Heart left ventricle (tissue), 16 donors: ENCODE measurements around the gene CTSF. TPM values are rescaled to one million over a fixed set of nuclear protein-coding genes. Genes with fewer than 3 reads are reported as not detected.

Source experiments
- ATAC-seq, 4 donors: fragments of 200-7000 bp; cut with Tn5 transposase; one replicate each; pipeline ENCODE4 v1.9.1; 2020 to 2022; ENCODE audit warnings: moderate library complexity in 4 of 4, mild to moderate bottlenecking in 3 of 4, moderate number of reproducible peaks in 1 of 4
- DNase-seq, 5 donors: peaks; one replicate each; pipeline ENCODE4 v3.0.0-alpha.2; 2020
- H3K27ac ChIP-seq, 12 donors: fragments of 200-600 bp; sonication (generic) in 4 of 12; one replicate each; pipeline versions ENCODE4 v1.5.0 to v1.8.0; 2016 to 2022; ENCODE audit warnings: mild to moderate bottlenecking in 2 of 12
- H3K27me3 ChIP-seq, 9 donors: fragments of 200-600 bp; sonication (generic) in 2 of 9; one replicate each; pipeline versions ENCODE4 v1.5.1 to v1.8.0; 2016 to 2022; ENCODE audit warnings: mild to moderate bottlenecking in 3 of 9
- H3K36me3 ChIP-seq, 9 donors: fragments of 200-600 bp; sonication (generic) in 2 of 9; one replicate each; pipeline versions ENCODE4 v1.5.0 to v1.8.0; 2018 to 2022; ENCODE audit warnings: mild to moderate bottlenecking in 2 of 9
- H3K4me1 ChIP-seq, 12 donors: fragments of 200-600 bp; sonication (generic) in 4 of 12; one replicate each; pipeline versions ENCODE4 v1.5.0 to v1.8.0; 2016 to 2022; ENCODE audit warnings: mild to moderate bottlenecking in 3 of 12
- H3K4me3 ChIP-seq, 12 donors: fragments of 200-600 bp; sonication (generic) in 4 of 12; one replicate each; pipeline versions ENCODE4 v1.5.0 to v1.8.0; 2017 to 2022; ENCODE audit warnings: mild to moderate bottlenecking in 9 of 12, moderate library complexity in 4 of 12
- H3K9me3 ChIP-seq, 12 donors: fragments of 200-600 bp; sonication (generic) in 4 of 12; one replicate each; pipeline versions ENCODE4 v1.5.0 to v1.8.0; 2016 to 2022; ENCODE audit warnings: mild to moderate bottlenecking in 1 of 12
- CTCF ChIP-seq, 12 donors: fragments of 200-600 bp; sonication (generic) in 4 of 12; IDR thresholded peaks; one replicate each; pipeline versions ENCODE4 v1.5.0 to v1.8.0; 2018 to 2022; ENCODE audit warnings: antibody characterized with exemption in 12 of 12, mild to moderate bottlenecking in 5 of 12
- POLR2A ChIP-seq, 2 donors: fragments of 450-650 bp; IDR thresholded peaks; one replicate each; pipeline ENCODE4 v1.6.1; 2017; ENCODE audit warnings: antibody characterized with exemption in 2 of 2, mild to moderate bottlenecking in 2 of 2, moderate library complexity in 2 of 2
- WGBS, 4 donors: extraction: QIAGEN DNeasy Blood & Tissue Kit in 2 of 4; methylation state at CpG; one replicate each; pipeline versions ENCODE4 v1.1.5 to v1.1.7; 2013 to 2018; 5-methylcytosine and 5-hydroxymethylcytosine counted together
- intact Hi-C, 10 donors: fragments of 100-400 bp; cut with DNase I; formaldehyde crosslinking; loops; one replicate each; pipeline versions ENCODE4 v1.11.1 to v1.14.2; 2022
- polyA plus RNA-seq, 2 donors: library from polyadenylated mRNA; stranded (reverse); fragments of 200-250 nt; gene quantifications; one replicate each; pipeline ENCODE4 v1.2.3, GENCODE V29; 2013
- total RNA-seq, 9 donors: library from RNA; depleted of rRNA in 2 of 9; stranded (reverse); fragments of >200 nt in 2 of 9; fragmentation: NEBNext Ultra II Directional in 3 of 9; extraction: Animal tissue kit (Norgen Biotek cat#: 25700) in 3 of 9; gene quantifications; one replicate each; pipeline versions ENCODE4 v1.1.0 to v1.2.4, GENCODE V29; 2016 to 2023
- donor health status: ischemic (EF 13 %, LVEDD 7.1; RV severe dilation, severe dysfunction).
- donor health status: healthy with polysubstance abuse.
- donor health status: DM: no; HTN: yes; CAD: no.
- donor health status: DM: no; HTN: no; CAD: no.
- donor health status: ischemic (EF 25% LVEDD 6.9; RV normal size, moderate dysfunction).
- donor health status: ischemic (EF 25% LVEDD 5.7; RV mildly dilated, moderate dysfunction).
- donor health status: healthy.
- donor health status: DM: yes; HTN: yes; CAD: no.
- donor health status: ischemic (EF 35%, LVEDD 5.7; RV mildly dilated, moderate dysfunction).
- donor health status: nonischemic (EF 11% LVEDD 7.7; RV severe dilation, severe dysfunction).
- donor health status: DM: yes; HTN: yes; CAD: no.
- donor health status: PGD.
- donor health status: ischemic (EF 29% LVEDD 5.4; RV normal size, mild dysfunction).
- donor health status: nonischemic (EF 23%, LVEDD 6.1; RV moderate dilation, normal function).

The CTSF gene
- total and polyA plus RNA-seq, 11 donors = 17.7 to 76.4 (median 50.7) TPM

DNA sequence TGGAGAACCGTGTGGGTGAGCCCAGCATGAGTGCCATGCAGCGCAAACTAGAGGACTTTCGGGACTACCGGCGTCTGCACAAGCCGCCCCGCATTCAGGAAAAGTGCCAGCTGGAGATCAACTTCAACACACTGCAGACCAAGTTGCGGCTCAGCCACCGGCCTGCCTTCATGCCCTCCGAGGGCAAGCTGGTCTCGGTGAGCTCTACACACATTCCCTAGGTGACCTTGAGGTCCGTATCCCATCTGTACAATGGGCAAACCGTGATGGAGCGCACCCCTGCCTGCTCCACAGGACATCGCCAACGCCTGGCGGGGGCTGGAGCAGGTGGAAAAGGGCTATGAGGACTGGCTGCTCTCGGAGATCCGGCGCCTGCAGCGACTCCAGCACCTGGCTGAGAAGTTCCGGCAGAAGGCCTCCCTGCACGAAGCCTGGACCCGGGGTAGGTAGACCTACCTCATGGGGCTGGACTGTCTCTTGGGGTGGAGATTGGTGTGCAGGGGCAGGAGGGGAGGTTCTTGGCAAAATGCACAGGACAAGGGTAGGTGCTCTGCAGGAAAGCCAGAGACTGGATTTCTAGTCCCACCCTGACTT is 10.6 kb downstream of the CTSF start:
- Histone ChIP-seq H3K27ac (no peak overlapping the region), H3K4me1 (peaks cover 0 to 8% (median 6%) of the 10 kb centered on the region in 12 donors), H3K27me3 (peaks cover 0 to 19% (median 3%) of the 10 kb centered on the region in 9 donors), H3K36me3 (no peaks in the 10 kb centered on the region), H3K4me3 (no peak overlapping the region), H3K9me3 (no peaks in the 10 kb centered on the region)
- no peak for DNase-seq
- ATAC-seq = no peak
- 91 to 96% (median 94%) methylated on average over 19 to 24 of the region's 24 CpGs for WGBS, 4 donors
- no peak for TF ChIP-seq POLR2A (IDR thresholded peaks at IDR 0.05)
- no peak for TF ChIP-seq CTCF (IDR thresholded peaks at IDR 0.05)
- intact Hi-C loops = no loop called here

DNA sequence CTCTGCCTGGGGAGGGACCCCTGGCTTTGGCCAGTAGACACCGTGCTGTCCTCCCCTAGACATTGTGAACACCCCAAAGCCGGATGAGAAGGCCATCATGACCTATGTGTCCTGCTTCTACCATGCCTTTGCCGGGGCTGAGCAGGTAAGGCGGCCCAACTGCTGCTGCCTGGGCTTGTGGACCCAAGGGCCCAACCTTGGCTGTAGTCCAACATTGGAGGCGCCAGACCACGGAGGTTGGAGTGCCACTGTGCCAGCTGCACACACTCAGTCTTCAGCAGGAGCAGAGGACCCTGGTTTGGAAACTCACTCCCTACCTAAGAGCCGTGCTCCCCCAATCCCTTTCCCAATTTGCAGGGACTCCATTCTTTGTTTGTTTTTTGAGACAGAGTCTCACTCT is 12.3 kb downstream of the CTSF start:
- H3K36me3 ChIP-seq = no peaks in the 10 kb centered on the region
- no peak for DNase-seq
- peaks cover 0 to 19% (median 3%) of the 10 kb centered on the region in 9 donors for H3K27me3 ChIP-seq
- H3K4me1 ChIP-seq = peaks cover 0 to 8% (median 6%) of the 10 kb centered on the region in 12 donors
- WGBS, 4 donors = 73 to 98% (median 81%) methylated on average over 4 to 7 of the region's 7 CpGs
- TF ChIP-seq POLR2A (IDR thresholded peaks at IDR 0.05) (no peak), CTCF (IDR thresholded peaks at IDR 0.05) (no peak)
- no peaks in the 10 kb centered on the region for H3K9me3 ChIP-seq
- intact Hi-C loops = no loop called here
- no peak overlapping the region for H3K4me3 ChIP-seq
- no peak overlapping the region for H3K27ac ChIP-seq
- no peak for ATAC-seq

DNA sequence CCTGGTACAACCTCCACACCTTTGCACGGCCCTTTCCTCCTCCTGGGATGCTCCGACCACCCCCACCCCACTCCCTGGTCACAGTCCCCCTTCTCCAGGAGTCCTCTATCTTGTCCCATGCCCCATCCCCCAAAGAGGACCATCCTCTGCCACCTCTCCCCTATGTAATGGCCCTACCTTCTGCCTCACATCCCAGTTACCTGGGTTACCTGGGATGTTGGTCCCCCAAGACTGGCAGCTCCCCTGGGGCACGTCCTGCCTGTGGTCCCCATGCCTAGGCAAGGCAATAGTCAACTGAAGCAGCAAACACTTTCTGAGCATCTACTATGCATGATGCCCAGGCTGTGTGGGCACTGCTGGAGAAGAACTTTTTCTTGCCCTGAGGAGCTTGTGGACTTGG is 13.0 kb downstream of the CTSF start:
- H3K36me3 ChIP-seq = no peaks in the 10 kb centered on the region
- no peak for DNase-seq
- 56 to 81% (median 71%) methylated on average over 3 of the region's 3 CpGs for WGBS, 4 donors
- ATAC-seq = no peak
- no peaks in the 10 kb centered on the region for H3K9me3 ChIP-seq
- H3K27me3 ChIP-seq = peaks cover 0 to 19% (median 3%) of the 10 kb centered on the region in 9 donors
- no peak overlapping the region for H3K27ac ChIP-seq
- intact Hi-C loops = no loop called here
- TF ChIP-seq POLR2A (IDR thresholded peaks at IDR 0.05) = no peak
- no peak for TF ChIP-seq CTCF (IDR thresholded peaks at IDR 0.05)
- H3K4me1 ChIP-seq = peaks cover 0 to 8% (median 6%) of the 10 kb centered on the region in 12 donors
- H3K4me3 ChIP-seq = no peak overlapping the region

DNA sequence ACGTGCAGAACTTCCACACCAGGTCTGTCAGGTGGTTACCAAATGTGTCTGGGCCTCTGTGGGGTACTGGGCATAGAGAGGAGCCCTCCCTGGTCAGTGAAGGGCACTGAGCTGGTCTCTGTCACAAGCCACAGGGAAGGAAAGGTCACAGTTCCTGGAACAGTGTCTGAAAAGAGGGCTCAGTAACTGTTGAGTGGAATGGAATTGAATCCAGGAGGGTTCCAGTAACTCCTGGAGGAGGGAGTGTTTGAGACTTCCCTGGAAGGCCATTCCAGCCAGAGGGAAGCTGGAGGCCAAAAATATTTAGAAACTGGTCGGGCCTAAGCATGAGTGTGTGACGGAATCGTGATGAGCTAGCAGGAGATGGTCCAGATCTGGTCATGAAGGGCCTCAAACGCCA is 13.8 kb downstream of the CTSF start:
- TF ChIP-seq CTCF (IDR thresholded peaks at IDR 0.05) (no peak), POLR2A (IDR thresholded peaks at IDR 0.05) (no peak)
- intact Hi-C loops = no loop called here

More for the DNA sequence above, 13.8 kb downstream of the CTSF start:
- Histone ChIP-seq H3K27ac (no peak overlapping the region), H3K4me3 (no peak overlapping the region), H3K9me3 (no peaks in the 10 kb centered on the region), H3K27me3 (peaks cover 0 to 19% (median 3%) of the 10 kb centered on the region in 9 donors), H3K4me1 (peaks cover 0 to 8% (median 6%) of the 10 kb centered on the region in 12 donors), H3K36me3 (no peaks in the 10 kb centered on the region)
- DNase-seq (no peak), ATAC-seq (no peak)
- WGBS, 4 donors = 78 to 80% (median 78%) methylated on average over 5 of the region's 5 CpGs
